Right lobe of liver (tissue), 4 donors: ENCODE results near the gene ABCG4.

Experiments
- CTCF ChIP-seq, 4 donors: fragments of 200-600 bp in 3 of 4; fragments of 450-650 bp in 1 of 4; IDR thresholded peaks; one replicate each; pipeline versions ENCODE4 v1.5.1 to v1.8.0; 2016 to 2022; ENCODE audit warnings: antibody characterized with exemption in 4 of 4, mild to moderate bottlenecking in 2 of 4
- POLR2A ChIP-seq: fragments of 450-650 bp; IDR thresholded peaks from one replicate; pipeline ENCODE4 v1.6.1; 2017; ENCODE audit warnings: antibody characterized with exemption, mild to moderate bottlenecking
- donor health status: DM: no; HTN: no; CAD: no.
- donor health status: DM: no; HTN: no; CAD: no.
- donor health status: DM: no; HTN: yes; CAD: no.

- TF ChIP-seq POLR2A (no peak), CTCF (IDR thresholded peaks at IDR 0.05) (no peak)
Measured at GRCh38 chr11:119149786-119150275, 979 bp downstream of the ABCG4 start.
